Fibroblast of peridontal ligament (primary cell): Measurements from ENCODE around the gene TAF5L.
"Not testable (repeated sequence)": the region's sequence is repeated elsewhere in the genome, so short reads cannot be mapped to it uniquely, and the experiment has no call there.

Experiments used
- DNase-seq: peaks from one replicate; pipeline ENCODE4 v3.0.0-alpha.2; 2010; ENCODE audit errors: extremely low read depth

TAF5L gene

DNA sequence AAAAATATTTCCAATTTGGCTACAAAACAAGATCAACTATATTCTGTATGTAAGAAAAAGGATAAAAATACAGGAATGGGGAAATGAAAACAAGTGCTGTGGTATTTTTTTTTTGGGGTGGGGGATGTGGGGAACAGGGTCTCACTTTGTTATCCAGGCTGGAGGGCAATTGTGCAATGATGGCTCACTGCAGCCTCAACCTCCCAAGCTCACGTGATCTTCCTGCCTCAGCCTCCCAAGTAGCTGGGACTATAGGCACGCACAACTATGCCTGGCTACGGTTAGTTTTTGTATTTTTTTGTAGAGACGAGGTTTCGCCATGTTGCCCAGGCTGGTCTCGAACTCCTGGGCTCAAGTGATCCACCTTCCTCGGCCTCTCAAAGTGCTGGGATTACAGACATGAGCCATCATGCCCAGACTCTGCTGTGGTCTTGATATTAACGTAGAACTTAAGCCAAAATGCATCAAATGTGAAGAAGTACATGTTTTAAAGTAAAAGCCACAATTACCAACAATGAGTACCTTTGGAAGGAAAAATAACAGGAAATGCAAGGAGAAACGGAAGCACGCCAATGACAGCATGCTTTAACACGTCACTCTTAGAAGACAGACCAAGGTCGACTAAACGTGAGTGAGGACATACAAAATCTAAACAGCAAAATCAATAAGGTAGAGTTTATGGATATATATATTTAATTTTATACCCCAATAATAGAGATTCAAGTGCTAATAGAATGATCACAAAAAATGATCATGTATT, 58.6 kb downstream of the TAF5L start:
- DNase-seq = no peak

DNA sequence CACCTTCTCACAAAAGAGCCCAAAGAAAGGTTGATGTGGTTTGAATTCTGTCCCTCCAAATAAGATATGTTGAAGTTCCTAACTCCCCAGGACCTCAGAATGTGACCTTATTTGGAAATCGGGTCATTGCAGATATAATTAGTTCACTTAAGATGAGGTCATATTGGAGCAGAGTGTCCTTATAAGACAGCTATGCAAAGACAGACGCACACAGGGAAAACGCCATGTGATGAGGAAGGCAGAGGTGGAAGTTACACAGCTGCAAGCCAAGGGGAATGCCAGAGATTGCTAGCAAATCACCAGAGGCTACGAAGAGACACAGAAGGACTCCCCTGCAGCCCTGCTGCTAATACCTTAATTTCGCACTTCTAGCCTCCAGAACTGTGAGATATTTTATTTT, 62.2 kb downstream of the TAF5L start:
- DNase-seq = no peak

DNA sequence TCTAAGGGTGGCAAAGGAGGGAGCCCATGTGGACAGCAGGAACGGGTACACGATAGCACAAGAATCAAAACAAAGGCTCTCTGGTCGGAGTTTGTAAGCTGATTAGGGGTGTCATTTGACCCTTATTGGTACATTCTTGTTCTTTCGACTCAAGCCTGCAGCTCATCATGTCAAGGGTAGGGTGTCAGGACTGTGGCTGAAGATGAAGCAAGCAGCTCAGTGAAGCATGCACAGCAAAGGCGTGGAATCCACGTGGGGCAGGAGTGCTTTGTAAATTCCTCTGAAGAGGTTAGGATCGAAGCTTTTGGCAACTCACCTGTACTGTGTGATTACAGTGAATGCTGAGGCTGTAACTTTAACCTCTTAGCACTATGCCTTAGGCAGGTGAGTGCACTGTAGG, 62.7 kb downstream of the TAF5L start:
- DNase-seq = no peak

DNA sequence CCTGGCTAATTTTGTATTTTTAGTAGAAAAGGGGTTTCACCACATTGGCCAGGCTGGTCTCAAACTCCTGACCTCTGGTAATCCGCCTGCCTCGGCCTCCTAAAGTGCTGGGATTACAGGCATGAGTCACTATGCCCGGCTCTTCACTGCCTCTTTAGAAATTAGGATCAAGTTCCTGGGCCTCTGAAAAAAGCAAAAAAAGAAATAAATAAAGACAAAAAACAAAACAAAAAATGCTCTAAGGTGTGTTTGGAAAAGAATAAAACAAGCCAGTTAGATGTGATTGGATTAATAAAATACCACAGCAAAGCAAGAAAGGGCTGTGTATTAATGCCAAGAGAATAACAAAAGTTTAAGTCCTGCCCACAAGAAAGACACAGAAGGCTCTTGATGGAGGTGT, 63.2 kb downstream of the TAF5L start:
- no peak for DNase-seq

DNA sequence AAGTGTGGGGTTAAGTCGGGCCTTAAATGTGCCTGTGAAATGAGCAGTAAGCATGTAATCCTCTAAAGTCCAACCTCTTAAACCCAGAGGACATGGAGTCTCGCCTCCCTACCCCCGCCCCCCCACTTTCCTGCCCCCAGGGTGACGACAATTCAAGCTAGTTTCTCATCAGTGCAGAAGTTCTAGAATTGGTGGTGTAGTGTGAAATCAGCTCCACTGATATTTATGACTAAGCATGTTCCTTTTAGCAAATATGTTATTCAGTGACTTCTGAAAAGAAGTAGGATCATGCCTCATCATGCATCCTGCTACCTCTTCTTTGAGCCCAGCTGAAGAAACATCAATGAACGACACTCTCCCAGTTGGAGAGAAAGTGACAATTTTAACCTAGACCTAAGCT, 64.8 kb downstream of the TAF5L start:
- no peak for DNase-seq

DNA sequence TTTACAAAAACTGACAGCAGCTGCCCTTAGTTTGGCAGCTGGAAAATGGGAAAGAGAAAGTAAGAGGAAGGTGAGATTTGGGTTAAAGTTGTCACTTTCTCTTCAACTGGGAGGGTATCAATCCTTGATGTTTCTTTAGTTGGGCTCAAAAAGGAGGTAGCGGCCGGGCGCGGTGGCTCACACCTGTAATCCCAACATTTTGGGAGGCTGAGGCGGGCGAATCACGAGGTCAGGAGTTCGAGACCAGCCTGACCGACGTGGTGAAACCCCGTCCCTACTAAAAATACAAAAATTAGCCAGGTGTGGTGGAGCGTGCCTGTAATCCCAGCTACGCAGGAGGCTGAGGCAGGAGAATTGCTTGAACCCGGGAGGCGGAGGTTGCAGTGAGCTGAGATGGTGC, 65.8 kb downstream of the TAF5L start:
- not testable (repeated sequence) for DNase-seq

DNA sequence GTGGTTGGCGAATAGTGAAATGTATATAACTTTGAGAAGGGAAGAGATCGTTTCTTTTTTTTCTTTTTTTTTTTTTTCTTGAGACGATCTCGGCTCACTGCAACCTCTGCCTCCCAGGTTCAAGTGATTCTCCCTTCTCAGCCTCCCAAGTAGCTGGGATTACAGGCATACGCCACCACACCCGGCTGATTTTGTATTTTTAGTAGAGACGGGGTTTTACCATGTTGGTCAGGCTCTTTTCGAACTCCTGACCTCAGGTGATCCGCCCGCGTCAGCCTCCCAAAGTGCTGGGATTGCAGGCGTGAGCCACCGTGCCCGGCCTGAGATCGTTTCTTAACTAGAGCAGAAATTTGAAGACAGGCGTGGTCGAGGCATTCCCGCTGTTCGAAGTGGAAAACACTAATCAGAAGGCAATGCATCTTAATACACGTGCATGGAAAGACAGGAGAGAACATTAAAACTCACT, 66.6 kb downstream of the TAF5L start:
- not testable (repeated sequence) for DNase-seq

DNA sequence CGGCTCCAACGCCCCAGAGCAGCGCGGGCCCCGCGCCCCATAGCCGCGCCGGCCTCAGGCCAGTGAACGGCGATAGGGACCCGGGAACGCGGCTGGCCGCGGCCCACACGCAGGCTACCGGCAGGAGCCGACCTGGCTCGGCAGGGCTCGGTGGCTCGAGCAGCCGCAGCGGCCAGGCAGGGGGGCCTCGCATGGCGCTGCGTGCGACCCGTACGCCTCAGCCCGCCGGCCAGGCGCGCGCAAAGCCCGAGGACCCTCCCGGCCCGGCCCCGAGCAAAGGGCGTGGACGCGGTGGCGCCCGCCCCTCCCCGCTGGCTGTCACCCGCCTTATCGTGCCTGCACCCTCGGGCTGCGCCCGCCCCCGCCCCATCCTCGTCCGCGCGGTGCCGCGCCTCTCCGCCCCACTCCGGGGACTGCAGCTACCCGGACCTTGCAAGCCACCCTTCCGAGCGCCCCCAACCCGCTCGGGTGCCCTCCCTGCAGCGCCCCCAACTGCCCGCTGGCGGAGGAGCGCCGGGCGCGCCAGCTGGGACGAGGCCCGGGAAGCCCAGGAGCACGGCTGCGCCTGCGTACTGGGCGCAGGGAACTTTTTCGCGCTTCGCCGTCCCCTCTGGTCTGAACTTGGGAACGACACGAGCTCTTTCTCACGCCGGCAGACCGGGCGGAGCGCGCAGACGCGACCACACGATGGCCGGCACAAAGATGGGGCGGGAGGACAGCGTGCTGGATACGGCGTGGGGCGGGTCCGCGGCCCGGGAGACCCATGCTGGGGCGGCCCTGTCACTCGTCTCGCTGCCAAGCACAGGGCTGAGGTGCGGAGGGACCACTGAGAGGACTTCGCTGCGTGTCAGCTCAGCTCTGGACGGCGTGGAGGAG, 67.2 kb downstream of the TAF5L start, which contains the start of gene ABCB10:
Gene ABCB10 (minus strand): TSS at position 248 of the 876 bp plus-strand sequence. CDS start 55 bp downstream, at position 193.
- DNase-seq = peak; percentile 95

DNA sequence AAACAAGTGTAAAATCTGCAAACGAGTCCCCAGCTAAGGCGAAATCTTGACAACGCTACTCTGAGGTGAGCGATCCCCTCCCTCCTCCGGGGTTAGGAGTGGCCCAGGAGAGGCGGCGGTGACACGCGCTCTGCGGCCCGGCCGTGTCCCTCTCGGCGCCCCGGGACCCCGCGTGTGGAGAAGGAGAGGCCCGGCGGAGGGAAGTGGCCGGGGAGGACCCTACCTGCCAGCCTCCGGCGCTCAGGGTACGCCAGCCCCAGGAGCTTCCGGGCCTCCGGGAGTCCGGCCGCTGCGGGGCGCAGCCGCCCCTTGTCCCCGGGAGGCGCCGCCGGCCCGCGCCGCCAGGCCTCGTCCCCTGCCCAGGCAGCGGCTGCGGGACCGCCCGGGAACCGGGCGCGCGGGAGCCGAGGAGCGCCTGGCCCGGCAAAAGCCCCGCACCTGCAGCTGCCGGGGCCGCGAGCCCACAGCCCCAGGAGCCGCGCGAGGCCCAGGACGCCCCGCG, 68.0 kb downstream of the TAF5L start:
- no peak for DNase-seq

DNA sequence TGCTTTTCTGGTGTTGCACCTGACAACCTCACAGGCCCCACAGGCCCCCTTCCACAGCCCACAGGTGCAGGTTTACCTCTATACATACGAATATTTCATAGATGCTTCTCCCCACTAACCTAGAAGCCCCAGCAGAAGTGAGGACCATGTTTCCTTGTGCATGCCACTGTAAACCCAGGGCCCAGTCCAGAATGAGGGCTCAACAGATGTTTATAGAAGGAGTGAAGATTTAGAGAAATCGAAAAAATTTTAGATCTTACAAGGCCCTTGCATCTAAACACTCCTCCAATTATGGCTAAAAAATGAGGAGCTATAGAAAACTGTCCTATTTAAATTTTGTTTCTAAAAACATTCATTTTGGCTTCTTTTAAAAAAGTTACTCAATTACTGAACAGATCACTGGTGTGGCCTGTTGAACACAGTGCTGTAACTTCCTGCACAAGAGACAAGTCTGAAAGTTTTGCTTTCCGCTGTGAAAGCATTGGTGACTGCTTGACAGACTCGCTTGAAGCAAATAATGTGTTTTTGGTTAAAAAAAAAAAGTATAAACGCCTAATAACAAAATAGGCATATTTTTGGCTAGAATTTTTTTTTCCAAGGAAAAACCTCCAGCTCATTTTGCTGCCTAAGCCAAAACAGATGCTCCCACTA, 68.6 kb downstream of the TAF5L start:
- peak; percentile 48 for DNase-seq

DNA sequence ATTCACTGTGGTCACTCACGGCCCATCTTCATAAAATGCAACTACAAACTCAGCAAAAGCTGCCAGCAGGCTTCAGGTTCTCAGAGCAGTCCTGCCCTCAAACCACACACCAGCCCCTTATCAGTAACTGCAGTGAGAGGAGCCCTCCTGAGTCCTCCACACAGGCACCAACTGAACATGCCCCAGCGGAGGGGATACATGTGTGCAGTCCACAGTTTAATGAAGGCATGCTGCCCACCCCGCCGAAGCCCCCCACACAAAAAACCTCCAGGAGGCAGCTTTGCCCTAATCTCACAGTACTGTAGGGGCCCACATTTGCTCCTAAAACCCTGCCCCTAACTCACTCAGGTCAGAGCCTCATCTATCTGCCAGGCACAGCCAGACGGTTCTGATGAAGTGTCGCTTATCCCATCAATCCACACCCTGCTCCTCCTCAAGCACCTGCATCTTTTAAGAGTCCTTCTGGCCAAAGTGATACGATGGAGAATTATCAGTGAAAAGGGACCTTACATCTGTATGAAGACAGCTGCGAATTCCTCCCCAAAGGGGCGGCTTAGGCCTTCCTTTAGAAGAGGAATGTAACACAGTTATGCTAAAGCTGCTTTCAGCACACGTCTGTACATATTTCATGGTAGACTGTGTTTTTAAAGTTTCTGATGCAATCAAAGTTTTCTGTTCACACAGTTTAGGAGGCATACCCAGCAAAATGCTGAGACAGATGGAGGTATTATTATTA, 70.9 kb downstream of the TAF5L start:
- no peak for DNase-seq

DNA sequence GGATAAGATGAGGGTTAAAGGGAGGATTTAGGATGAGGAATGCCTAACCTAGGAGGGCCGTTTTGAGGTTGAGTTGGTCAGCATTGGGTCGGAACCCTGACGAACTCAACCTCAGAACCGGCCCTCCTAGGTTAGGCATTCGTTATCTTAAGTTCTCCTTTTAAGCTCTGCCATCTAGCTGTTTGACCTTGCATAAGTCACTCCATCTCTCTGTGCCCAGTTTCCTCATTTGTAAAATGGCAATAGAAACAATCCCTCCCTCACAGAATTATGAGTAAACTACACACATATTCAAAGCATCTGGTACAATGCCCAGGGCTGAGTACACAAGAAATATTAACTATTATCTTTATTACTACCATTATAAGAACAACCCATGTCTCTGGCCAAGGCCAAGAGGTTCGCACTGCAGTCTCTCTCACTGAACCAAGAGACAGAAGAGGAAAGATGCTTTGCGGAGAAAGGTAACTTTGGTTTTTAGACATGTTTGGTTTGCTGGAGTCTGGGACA, 72.2 kb downstream of the TAF5L start:
- DNase-seq = no peak

DNA sequence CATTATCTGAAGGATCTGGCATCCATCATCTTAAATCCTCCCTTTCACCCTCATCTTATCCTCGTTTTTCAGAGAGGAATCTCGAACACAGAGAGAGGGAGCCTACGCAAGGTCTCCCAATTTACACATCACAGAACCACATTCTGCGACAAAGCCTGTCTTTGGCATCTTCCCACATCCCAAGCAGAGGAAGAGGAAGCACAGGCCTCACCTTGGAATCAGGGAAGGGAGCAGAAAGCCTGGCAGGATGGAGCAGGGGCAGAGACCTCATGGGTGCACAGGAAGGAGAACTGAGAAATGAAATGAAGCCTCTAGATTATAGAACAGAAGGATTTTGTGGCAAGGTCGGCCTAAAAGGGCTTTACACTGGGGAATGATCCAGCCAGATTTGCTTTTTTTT, 73.2 kb downstream of the TAF5L start:
- DNase-seq = no peak

DNA sequence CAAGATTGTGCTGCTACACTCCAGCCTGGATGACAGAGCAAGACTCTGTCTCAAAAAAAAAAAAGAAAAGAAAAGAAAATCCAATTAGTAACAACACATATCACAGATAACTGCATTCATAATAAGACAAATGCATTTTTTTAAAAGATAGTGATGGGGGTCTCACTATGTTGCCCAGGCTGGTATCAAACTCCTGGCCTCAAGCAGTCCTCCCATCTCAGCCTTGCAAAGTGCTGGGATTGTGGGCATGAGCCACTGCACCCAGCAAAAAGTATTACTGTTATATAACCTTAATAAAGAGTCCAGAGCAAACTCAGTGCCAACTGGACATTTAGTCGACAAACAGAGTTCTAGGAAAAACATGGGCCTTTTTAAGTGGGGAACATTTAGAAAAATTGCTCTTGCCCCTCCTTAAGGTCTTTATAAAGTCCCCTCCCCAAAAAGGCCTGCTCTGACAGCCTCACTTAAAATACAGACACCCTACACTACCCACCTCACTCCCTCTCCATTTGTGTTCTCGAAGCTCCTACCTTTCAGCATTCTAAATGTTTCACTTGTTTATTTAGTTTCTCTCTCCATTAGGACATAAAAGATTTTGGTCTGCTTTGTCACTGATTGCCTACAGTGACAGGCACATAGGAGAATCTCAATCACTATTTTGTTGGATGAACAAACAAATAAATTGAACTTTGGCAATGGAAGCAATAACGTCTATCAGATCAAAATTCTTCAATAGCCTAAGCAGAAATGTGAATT, 74.9 kb downstream of the TAF5L start:
- no peak for DNase-seq

DNA sequence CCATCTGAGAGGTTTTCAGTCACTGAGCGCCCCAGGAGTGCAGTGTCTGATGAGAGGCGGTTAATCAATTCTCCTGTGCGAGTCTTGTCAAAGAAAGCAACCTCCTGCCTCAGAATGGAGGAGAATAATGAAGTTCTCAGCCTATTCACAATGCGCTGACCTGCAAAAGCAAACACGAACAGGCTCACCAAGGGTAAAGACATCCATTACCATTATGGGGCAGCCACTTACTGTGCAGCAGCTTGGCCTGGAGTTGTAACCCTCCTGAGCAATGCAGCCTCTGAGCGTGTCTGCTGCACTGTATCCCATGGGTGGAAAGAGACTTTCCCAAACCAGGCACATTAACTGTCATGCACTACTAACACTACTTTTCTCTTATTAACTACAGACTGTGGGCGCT, 78.4 kb downstream of the TAF5L start:
- no peak for DNase-seq

DNA sequence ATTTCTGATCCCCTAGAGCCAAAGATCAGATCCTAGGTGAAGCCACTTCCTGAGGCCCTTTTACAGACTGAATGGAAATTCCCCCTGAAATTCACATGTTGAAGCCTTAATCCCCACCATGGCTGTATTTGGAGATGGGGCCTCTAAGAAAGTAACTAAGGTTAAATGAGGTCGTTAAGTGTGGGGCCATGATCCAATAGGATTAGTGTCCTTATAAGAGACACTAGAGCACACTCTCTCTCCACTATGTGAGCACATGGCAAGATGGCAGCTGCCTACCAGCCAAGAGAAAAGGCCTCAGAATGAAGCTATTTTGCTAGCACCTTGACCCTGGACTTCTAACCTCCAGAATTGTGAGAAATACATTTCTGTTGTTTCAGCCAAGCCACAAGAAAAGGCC, 81.3 kb downstream of the TAF5L start:
- no peak for DNase-seq
